Stimulated activated effector memory CD8-positive, alpha-beta T cell treated with anti-CD3 and anti-CD28 coated beads, Interleukin-12 subunit alpha, Interleukin-12 subunit beta, amount 100 ng/mL, for 72 hours (primary cell): ENCODE results near the gene ADARB1.

Experiments
- ATAC-seq: fragments of 150-1000 bp; cut with Tn5 transposase; 2 replicates; pipeline ENCODE4 v1.10.0; 2021
- DNase-seq, 2 donors: peaks; one replicate each; pipeline ENCODE4 v3.0.0; 2021 to 2022; ENCODE audit warnings: low spot score in 2 of 2
- H3K27ac Mint-ChIP-seq: one replicate; pipeline ENCODE4 v1.8.0; 2022; ENCODE audit warnings: mild to moderate bottlenecking, mixed read lengths
- H3K36me3 Mint-ChIP-seq: one replicate; pipeline ENCODE4 v1.8.0; 2022; ENCODE audit warnings: mild to moderate bottlenecking, mixed read lengths
- H3K4me1 Mint-ChIP-seq: one replicate; pipeline ENCODE4 v1.8.0; 2022; ENCODE audit warnings: mixed read lengths
- H3K4me3 Mint-ChIP-seq: one replicate; pipeline ENCODE4 v1.8.0; 2022; ENCODE audit warnings: mild to moderate bottlenecking, mixed read lengths
- H3K9me3 Mint-ChIP-seq: one replicate; pipeline ENCODE4 v1.8.0; 2022; ENCODE audit warnings: mixed read lengths

Gene ADARB1

DNA sequence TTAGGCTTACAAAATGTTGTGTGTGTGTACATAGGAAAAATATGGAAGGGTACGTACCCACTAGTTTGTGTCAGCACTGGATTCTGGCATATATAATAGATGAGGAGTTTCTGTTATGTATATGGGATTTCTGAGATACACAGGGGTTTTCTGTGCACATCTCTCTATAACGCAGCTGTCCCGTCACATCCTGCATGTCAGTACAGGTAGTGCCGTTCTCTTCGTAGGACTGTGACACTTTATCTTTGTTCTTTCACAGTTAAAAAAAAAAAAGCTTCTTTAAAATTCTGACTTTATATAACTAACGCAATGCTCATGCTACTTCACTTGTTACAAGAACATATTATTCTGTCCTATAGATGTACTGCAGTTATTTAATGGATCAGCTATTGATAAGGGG, 42.9 kb downstream of the ADARB1 start:
- no peak for DNase-seq
- no peak overlapping the region for H3K4me3 Mint-ChIP-seq
- no peaks in the 10 kb centered on the region for H3K9me3 Mint-ChIP-seq
- no peak for ATAC-seq
- peaks cover 13% of the 10 kb centered on the region for H3K36me3 Mint-ChIP-seq
- no peak overlapping the region for H3K27ac Mint-ChIP-seq
- peaks cover 33% of the 10 kb centered on the region for H3K4me1 Mint-ChIP-seq

DNA sequence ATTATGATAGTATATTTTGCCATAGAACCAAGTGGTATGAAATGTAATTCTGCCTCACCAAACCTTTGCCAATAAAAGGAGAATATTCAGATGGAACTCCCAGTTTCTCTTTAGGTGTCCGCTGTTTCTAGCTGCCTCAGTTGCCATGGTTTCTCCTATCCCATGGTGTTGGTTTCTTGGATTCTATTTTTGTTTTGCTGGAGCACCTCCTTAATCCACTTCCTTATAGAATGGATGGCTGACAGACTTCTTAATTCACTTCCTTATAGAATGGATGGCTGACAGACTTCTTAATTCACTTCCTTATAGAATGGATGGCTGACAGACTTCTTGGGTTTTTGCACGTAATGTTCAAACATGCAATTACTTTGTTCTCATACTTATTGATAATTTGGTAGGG, 43.7 kb downstream of the ADARB1 start:
- ATAC-seq (no peak), DNase-seq (no peak)
- Mint-ChIP-seq H3K27ac (no peak overlapping the region), H3K36me3 (peaks cover 13% of the 10 kb centered on the region), H3K4me3 (no peak overlapping the region), H3K4me1 (peaks cover 32% of the 10 kb centered on the region), H3K9me3 (no peaks in the 10 kb centered on the region)

- Mint-ChIP-seq H3K4me1 (peaks cover 28% of the 10 kb centered on the region), H3K4me3 (no peak overlapping the region), H3K36me3 (peaks cover 13% of the 10 kb centered on the region), H3K27ac (no peak overlapping the region), H3K9me3 (no peaks in the 10 kb centered on the region)
- ATAC-seq (no peak), DNase-seq (no peak)
Observed at GRCh38 chr21:45119812-45120211, 45.4 kb downstream of the ADARB1 start.

GRCh38 chr21:45120975-45121374, 46.6 kb downstream of the ADARB1 start:
- Mint-ChIP-seq H3K9me3 (no peaks in the 10 kb centered on the region), H3K36me3 (peaks cover 13% of the 10 kb centered on the region), H3K4me1 (peaks cover 26% of the 10 kb centered on the region), H3K4me3 (no peak overlapping the region), H3K27ac (peak overlapping the region; percentile 45)
- ATAC-seq (no peak), DNase-seq (no peak)

DNA sequence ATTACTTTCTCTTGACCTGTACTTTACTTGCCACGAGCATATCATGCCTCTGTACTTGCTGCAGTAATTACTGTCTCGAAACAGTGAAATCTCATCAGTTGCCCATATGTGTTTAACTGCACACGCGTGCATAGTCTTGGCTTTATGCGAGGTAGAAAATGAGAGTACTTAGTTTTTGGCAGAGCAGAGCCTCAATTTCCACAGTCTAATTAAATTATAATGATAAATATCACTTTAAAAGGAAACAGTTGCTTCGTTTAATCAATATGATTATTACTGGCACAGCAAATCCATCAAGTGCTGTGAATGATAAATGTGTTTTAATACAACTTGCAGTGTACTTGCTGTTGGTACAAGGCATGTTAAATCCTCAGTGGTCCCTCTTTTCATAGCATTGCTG, 47.6 kb downstream of the ADARB1 start:
- Mint-ChIP-seq H3K36me3 (peaks cover 13% of the 10 kb centered on the region), H3K9me3 (no peaks in the 10 kb centered on the region), H3K4me1 (peaks cover 37% of the 10 kb centered on the region), H3K4me3 (no peak overlapping the region), H3K27ac (peak overlapping the region; percentile 45)
- ATAC-seq, result no peak
- no peak for DNase-seq

DNA sequence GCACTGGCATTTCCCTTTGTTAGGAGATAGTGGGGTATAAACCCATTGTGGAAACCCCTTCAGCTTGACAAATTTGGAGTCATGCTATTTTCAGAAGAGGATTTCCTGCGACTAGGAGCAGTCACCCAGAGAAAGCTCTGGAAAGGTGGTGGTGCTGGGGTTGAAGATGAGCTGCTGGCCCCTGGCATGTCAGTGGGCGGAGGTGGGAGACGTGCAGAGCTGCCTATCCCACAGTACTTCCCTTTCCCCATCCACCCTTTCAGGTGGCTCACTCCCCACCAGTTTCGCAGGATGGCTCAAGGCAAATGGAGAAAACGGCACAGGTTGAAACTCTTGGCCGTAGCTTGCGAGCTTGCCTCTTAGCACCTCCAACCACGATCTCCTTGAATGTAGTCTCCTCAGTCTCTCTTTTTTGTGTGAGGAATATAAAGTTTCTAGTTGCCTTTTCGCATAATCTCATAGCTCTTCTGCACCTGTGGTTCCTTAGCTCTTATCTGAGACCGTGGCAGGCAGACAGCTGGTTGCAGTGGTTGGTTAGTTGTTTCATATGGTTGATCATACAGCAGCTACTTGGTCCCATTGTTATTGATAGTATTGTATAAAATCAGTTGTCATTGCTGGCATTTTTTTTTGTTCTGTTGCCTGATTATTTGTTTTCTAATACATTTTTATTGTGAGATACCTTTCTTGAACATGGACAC, 48.2 kb downstream of the ADARB1 start:
- Mint-ChIP-seq H3K4me3 (no peak overlapping the region), H3K9me3 (no peaks in the 10 kb centered on the region), H3K36me3 (peaks cover 13% of the 10 kb centered on the region), H3K4me1 (peaks cover 38% of the 10 kb centered on the region), H3K27ac (peak overlapping the region; percentile 20)
- DNase-seq (no peak), ATAC-seq (no peak)

DNA sequence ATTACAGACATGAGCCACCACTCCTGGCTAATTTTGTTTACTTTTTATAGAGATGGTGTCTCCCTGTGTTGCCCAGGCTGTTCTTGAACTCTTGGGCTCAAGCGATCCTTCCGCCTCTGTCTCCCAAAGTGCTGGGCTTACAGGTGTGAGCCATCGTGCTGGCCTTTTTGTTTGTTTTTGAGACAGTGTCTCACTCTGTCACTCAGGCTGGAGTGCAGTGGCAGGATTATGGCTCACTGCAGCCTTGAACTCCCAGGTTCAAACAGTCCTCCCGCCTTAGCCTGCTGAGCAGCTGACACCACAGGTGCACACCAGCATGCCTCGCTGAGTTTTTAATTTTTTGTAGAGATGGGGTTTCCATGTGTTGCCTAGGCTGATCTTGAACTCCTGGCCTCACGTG, 49.1 kb downstream of the ADARB1 start:
- H3K27ac Mint-ChIP-seq, result peak overlapping the region; percentile 37
- no peak overlapping the region for H3K4me3 Mint-ChIP-seq
- DNase-seq (no peak), ATAC-seq (no peak)
- H3K36me3 Mint-ChIP-seq, result peaks cover 13% of the 10 kb centered on the region
- H3K9me3 Mint-ChIP-seq, result no peaks in the 10 kb centered on the region
- peaks cover 46% of the 10 kb centered on the region for H3K4me1 Mint-ChIP-seq

GRCh38 chr21:45124596-45124995, 50.2 kb downstream of the ADARB1 start:
- ATAC-seq (no peak), DNase-seq (no peak)
- H3K27ac Mint-ChIP-seq, result peak overlapping the region; percentile 21
- H3K36me3 Mint-ChIP-seq, result peaks cover 22% of the 10 kb centered on the region
- H3K9me3 Mint-ChIP-seq, result no peaks in the 10 kb centered on the region
- H3K4me3 Mint-ChIP-seq, result no peak overlapping the region
- peaks cover 54% of the 10 kb centered on the region for H3K4me1 Mint-ChIP-seq

- peaks cover 60% of the 10 kb centered on the region for H3K4me1 Mint-ChIP-seq
- H3K9me3 Mint-ChIP-seq, result no peaks in the 10 kb centered on the region
- peak overlapping the region; percentile 54 for H3K27ac Mint-ChIP-seq
Observed at GRCh38 chr21:45125357-45125756, 51.0 kb downstream of the ADARB1 start.

DNA sequence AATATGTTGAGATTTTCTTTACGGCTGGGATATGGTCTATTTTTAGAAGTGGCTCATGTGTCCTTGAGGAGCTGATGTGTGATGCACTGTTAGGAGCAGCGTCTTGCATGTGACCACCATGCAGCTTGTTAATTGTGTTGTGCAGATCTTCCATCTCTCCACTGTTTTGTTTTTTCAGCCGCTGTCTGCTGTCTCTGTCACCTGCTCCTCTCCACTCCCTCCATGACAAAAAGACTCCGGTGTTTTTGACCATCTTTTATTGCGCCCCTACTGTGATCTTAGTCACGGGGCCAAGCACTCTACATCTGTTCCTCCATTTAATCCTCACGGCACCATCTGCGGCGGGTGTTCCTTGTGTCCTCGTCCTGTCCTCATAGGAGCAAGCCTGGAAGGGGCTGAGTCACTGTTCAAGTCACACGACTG, 51.8 kb downstream of the ADARB1 start:
- H3K36me3 Mint-ChIP-seq, result peaks cover 13% of the 10 kb centered on the region
- peaks cover 57% of the 10 kb centered on the region for H3K4me1 Mint-ChIP-seq
- H3K4me3 Mint-ChIP-seq, result no peak overlapping the region
- peak overlapping the region; percentile 54 for H3K27ac Mint-ChIP-seq
- no peaks in the 10 kb centered on the region for H3K9me3 Mint-ChIP-seq
- DNase-seq (no peak), ATAC-seq (no peak)

More at GRCh38 chr21:45125357-45125756, 51.0 kb downstream of the ADARB1 start:
- Mint-ChIP-seq H3K36me3 (peaks cover 20% of the 10 kb centered on the region), H3K4me3 (no peak overlapping the region)
- no peak for DNase-seq
- ATAC-seq, result no peak

GRCh38 chr21:45126983-45127382, 52.6 kb downstream of the ADARB1 start:
- DNase-seq, result no peak
- Mint-ChIP-seq H3K27ac (peak overlapping the region; percentile 54), H3K4me3 (no peak overlapping the region), H3K9me3 (no peaks in the 10 kb centered on the region), H3K36me3 (peaks cover 9% of the 10 kb centered on the region), H3K4me1 (peaks cover 49% of the 10 kb centered on the region)
- ATAC-seq, result no peak

- peaks cover 45% of the 10 kb centered on the region for H3K4me1 Mint-ChIP-seq
- no peak overlapping the region for H3K27ac Mint-ChIP-seq
- ATAC-seq (no peak), DNase-seq (no peak)
- H3K4me3 Mint-ChIP-seq, result no peak overlapping the region
- H3K36me3 Mint-ChIP-seq, result peaks cover 9% of the 10 kb centered on the region
- H3K9me3 Mint-ChIP-seq, result no peaks in the 10 kb centered on the region
Observed at GRCh38 chr21:45127937-45128336, 53.6 kb downstream of the ADARB1 start.

GRCh38 chr21:45128613-45129188, 54.3 kb downstream of the ADARB1 start:
- DNase-seq (peak; percentile 56 to 82), ATAC-seq (peak; percentile 95)
- H3K4me1 Mint-ChIP-seq, result peaks cover 50% of the 10 kb centered on the region
- H3K4me3 Mint-ChIP-seq, result no peak overlapping the region
- H3K9me3 Mint-ChIP-seq, result no peaks in the 10 kb centered on the region
- peaks cover 9% of the 10 kb centered on the region for H3K36me3 Mint-ChIP-seq
- no peak overlapping the region for H3K27ac Mint-ChIP-seq

- no peak overlapping the region for H3K4me3 Mint-ChIP-seq
- DNase-seq, result no peak
- peaks cover 50% of the 10 kb centered on the region for H3K4me1 Mint-ChIP-seq
Observed at GRCh38 chr21:45129189-45129923, 55.0 kb downstream of the ADARB1 start.

GRCh38 chr21:45130324-45130774, 56.0 kb downstream of the ADARB1 start:
- ATAC-seq, result peak; percentile 66
- H3K36me3 Mint-ChIP-seq, result peaks cover 17% of the 10 kb centered on the region

More at GRCh38 chr21:45129189-45129923, 55.0 kb downstream of the ADARB1 start:
- Mint-ChIP-seq H3K27ac (no peak overlapping the region), H3K36me3 (peaks cover 12% of the 10 kb centered on the region), H3K9me3 (no peaks in the 10 kb centered on the region)
- no peak for ATAC-seq

More at GRCh38 chr21:45130324-45130774, 56.0 kb downstream of the ADARB1 start:
- DNase-seq, result no peak
- no peak overlapping the region for H3K4me3 Mint-ChIP-seq
- peaks cover 46% of the 10 kb centered on the region for H3K4me1 Mint-ChIP-seq
- no peaks in the 10 kb centered on the region for H3K9me3 Mint-ChIP-seq
- no peak overlapping the region for H3K27ac Mint-ChIP-seq
